Keratinocyte (primary cell): Measurements from ENCODE around the gene GPR137B.

Source experiments
- CTCF ChIP-seq, 3 experiments: IDR thresholded peaks in 1 of 3; conservative IDR thresholded peaks in 1 of 3; optimal IDR thresholded peaks in 1 of 3; 2 replicates in 2 of 3; 3 replicates in 1 of 3; pipeline versions ENCODE3 to v1.5.1; 2011; ENCODE audit warnings: low read length in 3 of 3, mild to moderate bottlenecking in 3 of 3, moderate library complexity in 2 of 3, control low read depth in 1 of 3, inconsistent platforms in 1 of 3; ENCODE audit not compliant: insufficient read depth in 2 of 3; ENCODE audit errors: extremely low read depth in 1 of 3
- EZH2 ChIP-seq: IDR thresholded peaks from one replicate; pipeline ENCODE4 v1.6.1; 2012; ENCODE audit warnings: inconsistent platforms, mild to moderate bottlenecking, low read length, moderate library complexity

GRCh38 chr1:236167578-236167977 is 25.2 kb downstream of the GPR137B start:
- TF ChIP-seq CTCF (optimal IDR thresholded peaks at IDR 0.05 in 1 of 3, IDR thresholded peaks at IDR 0.05 in 1 of 3, conservative IDR thresholded peaks at IDR 0.05 in 1 of 3; ENCODE audit: extremely low read depth in 1 of 3, insufficient read depth in 2 of 3, low read length in 3 of 3) = no peak
- TF ChIP-seq EZH2 = no peak
